ENCODE results near the gene POFUT1. TPM values are rescaled to one million over a fixed set of nuclear protein-coding genes. Genes with fewer than 3 reads are reported as not detected.

POFUT1 gene
- polyA plus RNA-seq, 1 of the 3 experiments (the other 2 are of a cell fraction), result 35.6 TPM

GRCh38 chr20:32164984-32165735 is 42.5 kb upstream of the POFUT1 start:
- POLR2A ChIA-PET, result no interaction called here
- Histone ChIP-seq H3K79me2 (ENCODE audit: insufficient read depth) (no peaks in the 10 kb centered on the region), H3K36me3 (replicated peaks in 1 of 2; ENCODE audit: control insufficient read depth in 1 of 2, insufficient read depth in 2 of 2, low read length in 1 of 2) (peaks cover 12 to 50% of the 10 kb centered on the region in 2 experiments), H3K9me3 (no peaks in the 10 kb centered on the region), H3K27ac (ENCODE audit: low read depth in 2 of 2, low read length in 1 of 2) (no peak overlapping the region), H2AFZ (ENCODE audit: low read depth) (no peak overlapping the region), H4K20me1 (ENCODE audit: insufficient read depth) (no peaks in the 10 kb centered on the region), H3K9ac (no peak overlapping the region), H3F3A (replicated peaks; ENCODE audit: insufficient read depth) (no peaks in the 10 kb centered on the region), H3K9me2 (no peaks in the 10 kb centered on the region), H3K27me3 (ENCODE audit: insufficient read depth) (no peaks in the 10 kb centered on the region), H3K4me2 (no peak overlapping the region), H3K4me3 (ENCODE audit: low read depth in 2 of 2, low read length in 1 of 2) (no peak overlapping the region), H3K4me1 (ENCODE audit: control insufficient read depth in 1 of 2, insufficient read depth in 2 of 2, low read depth in 1 of 2, low read length in 1 of 2) (peaks cover 0 to 11% of the 10 kb centered on the region in 2 experiments; a peak in 2 of 4 replicates)
- CTCF ChIA-PET, result no interaction called here
- DNase-seq, result no peak
- over 99% methylated on average over 17 of the region's 21 CpGs for WGBS (ENCODE audit: low lambda C conversion rate)
- no peak for TF ChIP-seq IRF3 (IDR thresholded peaks at IDR 0.05; ENCODE audit: low read depth, low read length)
- no peak for TF ChIP-seq USF2 (IDR thresholded peaks at IDR 0.05; ENCODE audit: borderline replicate concordance, low read depth, low read length)
- no peak for TF ChIP-seq GABPA (IDR thresholded peaks at IDR 0.05; ENCODE audit: low read depth)
- TF ChIP-seq MXI1 (IDR thresholded peaks at IDR 0.05; ENCODE audit: low read depth, low read length), result no peak
- no peak for TF ChIP-seq RFX5 (IDR thresholded peaks at IDR 0.05; ENCODE audit: low read length)
- no peak for TF ChIP-seq REST (IDR thresholded peaks at IDR 0.05; ENCODE audit: low read depth, low read length)
- no peak for TF ChIP-seq NFIC (IDR thresholded peaks at IDR 0.05; ENCODE audit: borderline replicate concordance)
- TF ChIP-seq USF1 (IDR thresholded peaks at IDR 0.05; ENCODE audit: borderline replicate concordance, low read depth), result no peak
- no peak for TF ChIP-seq FOXJ3 (CRISPR knock-in tag; IDR thresholded peaks at IDR 0.05)
- no peak for TF ChIP-seq SMC3 (IDR thresholded peaks at IDR 0.05; ENCODE audit: low read depth, low read length)
- no peak for TF ChIP-seq RCOR1 (IDR thresholded peaks at IDR 0.05; ENCODE audit: low read length)
- TF ChIP-seq MAX (IDR thresholded peaks at IDR 0.05; ENCODE audit: low read depth), result no peak
- no peak for TF ChIP-seq POLR2AphosphoS5 (IDR thresholded peaks at IDR 0.05; ENCODE audit: low read depth, low read length)
- no peak for TF ChIP-seq RAD21 (IDR thresholded peaks at IDR 0.05; ENCODE audit: low read length)
- TF ChIP-seq TAF1 (IDR thresholded peaks at IDR 0.05; ENCODE audit: borderline replicate concordance, low read depth, low read length), result no peak
- no peak for TF ChIP-seq TEAD4 (IDR thresholded peaks at IDR 0.05; ENCODE audit: borderline replicate concordance, insufficient read depth)

Data from SK-N-SH (cell line).